GM21619 (cell line): ENCODE results near the gene OSBPL2.
A peak's percentile ranks its signal among the peaks of the same experiment; 100 is the strongest.

Experiments used
- ATAC-seq: cut with Tn5 transposase; IDR thresholded peaks from one replicate; pipeline ENCODE4 v1.9.1; 2021; ENCODE audit not compliant: unreplicated experiment

Gene OSBPL2

DNA sequence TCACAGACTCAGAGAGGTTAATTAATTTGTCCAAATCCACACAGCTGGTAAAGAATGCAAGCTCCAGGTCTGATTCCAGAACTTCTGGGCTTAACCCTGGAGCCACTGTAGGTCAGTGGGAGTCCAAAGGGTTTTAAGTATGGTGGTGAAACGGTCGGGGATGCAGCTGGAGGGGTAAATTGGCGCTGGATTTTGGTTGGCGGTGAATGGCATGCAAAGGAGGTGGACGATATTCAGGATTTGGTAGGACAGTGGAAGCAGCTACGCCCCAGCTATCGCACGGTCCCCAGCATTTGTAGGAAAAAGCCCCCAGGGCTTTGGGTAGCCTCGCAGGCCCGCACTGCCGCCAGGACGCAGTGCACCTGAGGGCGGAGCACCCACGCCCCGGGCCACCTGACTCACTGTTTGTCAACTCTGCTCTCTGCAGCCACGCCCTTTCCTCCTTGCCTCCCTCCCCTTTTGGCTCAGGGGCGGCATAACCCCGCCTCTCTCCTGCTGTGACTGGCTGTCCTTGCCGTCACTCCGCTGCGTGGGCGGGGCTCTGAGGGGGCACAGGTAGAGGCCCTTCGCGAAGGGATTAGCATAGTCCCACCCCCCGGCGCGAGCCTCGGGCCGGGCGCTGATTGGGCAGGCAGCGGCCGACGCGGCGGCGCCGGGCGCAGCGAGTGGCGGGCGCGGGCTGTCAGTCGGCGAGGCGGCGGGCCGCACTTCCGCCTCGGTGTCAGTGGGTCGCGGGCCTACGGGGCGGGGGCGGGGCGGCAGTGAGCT, at the start of gene OSBPL2:
Gene OSBPL2, plus strand, starts transcription at position 721 of the 768 bp plus-strand sequence. CDS start 17,664 bp downstream, outside the sequence.
- ATAC-seq, result peak; percentile 97

DNA sequence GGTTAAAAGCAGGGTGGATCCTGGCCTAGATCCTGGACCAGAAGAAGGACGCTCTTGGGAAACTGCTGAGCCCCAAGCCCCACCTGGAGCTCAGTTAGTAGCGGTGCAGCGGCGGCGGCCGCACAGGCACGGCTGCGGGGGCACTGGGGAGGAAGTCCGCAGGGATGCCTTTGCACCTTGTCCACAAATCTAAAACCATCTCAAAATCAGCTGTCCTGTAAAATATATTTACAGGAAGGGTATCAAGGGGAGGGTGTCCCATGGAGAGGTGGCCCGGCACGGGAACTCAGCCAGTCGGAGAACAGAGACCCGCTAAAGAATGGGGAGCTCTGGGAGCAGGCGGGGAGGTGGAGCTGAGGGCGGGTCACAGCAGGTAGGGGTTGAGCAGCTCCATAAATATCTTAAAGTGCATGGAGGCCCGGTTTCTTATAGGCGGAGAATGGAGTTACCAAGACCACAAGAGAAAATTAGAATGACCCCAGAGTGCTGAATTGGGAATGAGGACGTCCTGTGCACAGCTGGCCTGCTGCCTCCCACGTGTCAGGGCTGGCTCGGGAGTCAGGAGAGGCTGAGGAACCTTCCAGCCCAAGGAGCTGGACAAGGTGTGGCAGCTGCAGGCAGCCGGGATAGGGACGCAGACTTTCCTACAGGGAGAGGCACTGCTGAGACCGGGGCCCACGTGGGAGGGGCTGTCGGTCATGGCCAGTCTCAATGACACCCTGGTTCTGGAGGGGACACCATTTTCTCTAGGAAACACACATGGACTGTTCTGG, 47.5 kb upstream of the OSBPL2 start:
- ATAC-seq, result no peak

DNA sequence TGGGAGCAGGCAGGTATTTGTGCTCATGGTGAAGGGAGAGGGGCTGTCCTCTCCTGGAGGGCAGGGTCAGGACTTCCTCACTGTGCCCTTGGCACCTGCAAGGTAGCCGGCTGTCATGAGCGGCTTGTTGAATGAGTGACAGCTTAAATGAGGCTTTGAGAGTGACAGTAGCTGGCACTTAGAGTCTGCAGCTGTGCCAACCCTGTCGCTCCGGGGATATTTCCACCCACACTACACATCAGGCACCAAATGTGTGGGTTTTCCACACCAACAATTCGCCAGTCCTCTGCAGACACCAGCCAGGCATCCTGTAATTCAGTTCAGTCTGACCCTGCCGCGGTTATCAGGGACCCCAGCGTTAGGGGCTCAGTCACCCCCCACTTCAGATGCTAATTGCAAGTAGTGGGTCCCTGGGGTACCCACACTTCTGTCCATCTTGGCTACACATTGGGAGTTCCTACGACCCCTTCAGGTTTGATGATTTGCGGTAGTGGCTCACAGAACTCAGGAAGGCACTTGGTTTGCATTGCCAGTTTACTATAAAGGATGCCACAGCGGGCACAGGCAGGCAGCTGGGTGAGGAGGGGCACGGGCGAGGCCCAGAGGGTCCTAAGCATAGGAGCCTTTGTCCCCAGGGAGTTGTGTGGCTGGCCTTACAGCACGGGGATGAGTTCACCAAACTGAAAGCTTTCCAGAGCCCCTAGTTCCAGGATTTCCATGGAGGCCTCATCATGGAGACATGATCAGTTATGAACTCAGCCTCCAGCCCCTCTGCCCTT, 46.4 kb upstream of the OSBPL2 start:
- no peak for ATAC-seq

DNA sequence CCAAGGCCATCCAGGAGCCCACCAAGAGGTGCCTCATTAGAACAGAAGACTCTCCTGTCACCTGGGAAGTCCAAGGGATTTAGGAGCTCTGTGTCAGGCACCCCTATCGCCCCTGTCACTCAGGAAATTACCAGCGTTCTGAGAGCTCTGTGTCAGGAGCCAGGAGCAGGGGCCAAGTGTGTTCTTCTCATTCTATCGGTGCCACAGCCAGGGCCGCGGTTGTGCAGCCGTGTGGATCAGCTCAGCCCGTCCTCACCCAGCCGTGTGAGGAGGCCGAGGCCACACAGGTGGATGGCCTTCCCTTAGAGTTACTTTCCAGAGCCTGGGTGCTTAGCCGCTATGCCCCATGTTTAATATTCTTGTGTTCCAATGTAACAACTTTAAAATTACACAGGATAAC, 45.7 kb upstream of the OSBPL2 start:
- no peak for ATAC-seq

DNA sequence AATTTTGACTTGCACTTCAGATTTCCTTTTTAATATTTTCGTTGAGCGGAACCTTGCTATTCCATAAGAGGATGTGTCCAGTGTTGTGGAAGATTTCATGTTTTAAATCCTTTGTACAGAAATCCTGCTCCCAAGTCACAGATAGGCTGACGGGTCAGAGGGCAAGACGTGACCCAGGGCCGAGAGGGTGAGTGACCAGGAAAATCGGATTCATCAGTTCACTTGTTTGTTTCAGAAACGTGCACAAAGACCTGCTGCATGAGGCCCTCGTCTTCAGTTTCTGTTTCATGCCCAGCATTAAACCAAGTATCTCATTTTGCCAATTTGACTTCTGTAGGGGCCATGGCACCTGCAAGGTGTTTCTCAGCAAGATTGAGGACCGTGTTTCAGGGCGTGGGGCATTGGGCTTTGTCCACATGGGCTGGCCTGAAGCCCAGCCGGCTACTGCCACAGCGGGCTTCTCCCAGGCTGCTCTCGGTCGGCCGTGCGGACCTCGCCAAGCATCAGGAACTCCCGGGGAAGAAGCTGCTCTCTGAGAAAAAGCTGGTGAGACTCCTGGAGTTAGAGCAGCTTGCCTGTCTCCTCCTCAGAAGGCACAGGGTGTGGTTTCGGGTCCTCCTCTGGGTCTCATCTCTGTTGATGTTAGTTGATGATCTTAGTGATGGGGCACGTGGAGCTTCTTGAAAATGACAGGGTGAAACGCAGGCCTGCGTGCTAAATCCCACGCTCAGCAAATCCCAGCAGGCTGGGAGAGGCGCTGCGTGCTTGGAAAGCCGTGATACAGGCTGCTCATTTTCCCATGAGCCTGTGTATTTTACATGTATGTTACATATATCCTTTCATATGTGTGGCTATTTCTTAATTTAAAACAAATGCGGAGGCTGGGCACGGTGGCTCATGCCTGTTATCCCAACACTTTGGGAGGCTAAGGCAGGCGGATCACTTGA, 45.0 kb upstream of the OSBPL2 start:
- no peak for ATAC-seq

DNA sequence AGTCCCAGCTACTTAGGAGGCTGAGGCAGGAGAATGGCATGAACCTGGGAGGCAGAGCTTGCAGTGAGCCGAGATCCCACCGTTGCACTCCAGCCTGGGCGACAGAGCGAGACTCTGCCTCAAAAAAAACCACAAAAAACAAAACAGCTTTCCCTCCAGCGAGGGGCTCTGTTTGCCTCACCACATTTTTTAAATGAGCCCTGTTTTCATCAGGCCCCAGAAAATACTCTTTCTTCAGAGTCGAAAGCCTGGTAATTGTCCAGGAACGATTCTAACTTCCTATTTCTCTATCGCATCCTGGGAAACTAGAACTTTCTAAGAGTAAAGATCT, 43.3 kb upstream of the OSBPL2 start:
- ATAC-seq, result no peak

DNA sequence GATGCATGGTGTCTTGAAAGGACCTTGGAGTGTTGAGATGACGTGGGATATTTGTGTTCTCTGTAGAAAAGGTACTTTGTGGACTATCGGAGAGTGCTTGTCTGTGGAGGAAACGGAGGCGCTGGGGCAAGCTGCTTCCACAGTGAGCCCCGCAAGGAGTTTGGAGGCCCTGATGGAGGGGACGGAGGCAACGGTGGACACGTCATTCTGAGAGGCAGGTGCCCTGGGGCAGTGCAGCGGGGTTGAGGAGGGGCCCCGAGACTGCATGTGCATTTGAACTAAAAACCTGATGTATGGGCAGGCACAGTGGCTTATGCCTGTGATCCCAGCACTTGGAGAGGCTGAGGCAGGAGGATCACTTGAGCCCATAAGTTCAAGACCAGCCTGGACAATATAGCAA, 42.6 kb upstream of the OSBPL2 start:
- ATAC-seq, result no peak

DNA sequence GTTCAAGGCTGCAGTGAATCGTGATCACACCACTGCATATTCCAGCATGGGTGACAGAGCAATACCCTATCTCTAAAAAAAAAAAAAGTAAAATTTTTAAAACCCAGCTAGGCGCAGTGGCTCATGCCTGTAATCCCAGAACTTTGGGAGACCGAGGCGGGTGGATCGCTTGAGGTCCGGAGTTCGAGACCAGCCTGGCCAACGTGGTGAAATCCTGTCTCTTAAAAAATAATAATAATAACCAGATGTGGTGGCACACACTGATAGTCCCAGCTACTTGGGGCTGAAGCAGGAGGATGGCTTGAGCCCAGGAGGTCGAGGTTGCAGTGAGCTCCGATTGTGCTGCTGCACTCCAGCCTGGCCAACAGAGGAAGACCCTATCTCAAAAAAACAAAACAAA, 42.0 kb upstream of the OSBPL2 start:
- ATAC-seq, result no peak

DNA sequence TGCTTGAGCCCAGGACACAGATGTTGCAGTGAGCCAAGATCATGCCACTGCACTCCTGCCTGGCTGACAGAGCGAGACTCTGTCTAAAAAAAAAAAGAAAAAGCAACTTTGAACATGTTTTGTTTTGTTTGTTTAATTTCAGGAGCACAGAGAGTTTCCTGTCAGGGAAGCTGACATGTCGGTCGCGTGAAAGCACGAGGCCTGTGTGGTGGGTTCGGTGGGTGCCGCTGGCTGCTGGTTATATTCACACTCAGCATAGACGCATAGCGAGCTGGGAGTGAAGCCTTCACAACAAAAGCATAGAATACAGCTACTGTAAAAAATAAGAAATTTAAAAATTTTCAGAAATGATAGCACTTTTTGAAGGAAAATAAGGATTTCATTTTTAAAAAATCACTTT, 41.0 kb upstream of the OSBPL2 start:
- ATAC-seq, result no peak

DNA sequence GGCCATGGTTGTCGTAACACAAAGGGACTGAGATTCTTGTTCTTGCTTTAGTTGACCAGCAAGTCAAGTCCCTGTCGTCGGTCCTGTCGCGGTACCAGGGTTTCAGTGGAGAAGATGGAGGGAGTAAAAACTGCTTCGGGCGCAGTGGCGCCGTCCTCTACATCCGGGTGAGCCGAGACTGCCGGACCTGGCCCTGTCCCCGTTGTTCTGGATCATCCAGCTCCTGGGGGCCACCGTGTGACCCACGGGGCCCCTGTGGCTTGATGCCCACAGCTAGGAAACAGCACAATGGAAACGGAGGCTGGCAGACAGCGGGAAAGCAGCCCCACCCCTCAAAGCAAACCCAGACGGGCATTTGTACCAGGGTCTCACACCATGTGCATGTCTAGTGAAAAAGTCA, 40.5 kb upstream of the OSBPL2 start:
- no peak for ATAC-seq

DNA sequence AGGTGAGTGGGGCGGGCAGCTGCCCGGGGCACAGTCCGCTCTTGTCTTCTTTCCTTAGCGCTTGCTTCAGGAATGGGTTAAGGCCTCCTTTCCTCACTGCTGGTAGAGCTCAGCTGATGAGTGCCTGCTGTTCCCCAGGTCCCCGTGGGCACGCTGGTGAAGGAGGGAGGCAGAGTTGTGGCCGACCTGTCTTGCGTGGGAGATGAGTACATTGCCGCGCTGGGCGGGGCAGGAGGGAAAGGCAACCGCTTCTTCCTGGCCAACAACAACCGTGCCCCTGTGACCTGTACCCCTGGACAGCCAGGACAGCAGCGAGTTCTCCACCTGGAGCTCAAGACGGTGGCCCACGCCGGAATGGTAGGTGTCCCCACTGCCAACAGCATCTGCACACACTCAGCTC, 39.8 kb upstream of the OSBPL2 start:
- no peak for ATAC-seq

DNA sequence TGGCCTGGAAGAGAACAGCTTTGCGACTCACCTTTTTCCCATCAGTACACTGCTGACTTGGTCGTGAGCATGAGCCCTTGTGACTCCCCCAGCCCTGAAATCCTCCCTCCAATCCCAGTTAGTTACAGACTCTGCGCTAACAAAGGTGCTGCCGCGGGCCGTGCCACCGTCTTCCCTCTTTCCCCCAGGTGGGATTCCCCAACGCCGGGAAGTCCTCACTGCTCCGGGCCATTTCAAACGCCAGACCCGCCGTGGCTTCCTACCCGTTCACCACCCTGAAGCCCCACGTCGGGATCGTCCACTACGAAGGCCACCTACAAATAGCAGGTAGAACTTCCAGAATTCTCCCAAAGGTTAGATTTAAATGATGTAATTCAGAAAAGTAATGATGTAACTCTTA, 39.4 kb upstream of the OSBPL2 start:
- ATAC-seq, result no peak

DNA sequence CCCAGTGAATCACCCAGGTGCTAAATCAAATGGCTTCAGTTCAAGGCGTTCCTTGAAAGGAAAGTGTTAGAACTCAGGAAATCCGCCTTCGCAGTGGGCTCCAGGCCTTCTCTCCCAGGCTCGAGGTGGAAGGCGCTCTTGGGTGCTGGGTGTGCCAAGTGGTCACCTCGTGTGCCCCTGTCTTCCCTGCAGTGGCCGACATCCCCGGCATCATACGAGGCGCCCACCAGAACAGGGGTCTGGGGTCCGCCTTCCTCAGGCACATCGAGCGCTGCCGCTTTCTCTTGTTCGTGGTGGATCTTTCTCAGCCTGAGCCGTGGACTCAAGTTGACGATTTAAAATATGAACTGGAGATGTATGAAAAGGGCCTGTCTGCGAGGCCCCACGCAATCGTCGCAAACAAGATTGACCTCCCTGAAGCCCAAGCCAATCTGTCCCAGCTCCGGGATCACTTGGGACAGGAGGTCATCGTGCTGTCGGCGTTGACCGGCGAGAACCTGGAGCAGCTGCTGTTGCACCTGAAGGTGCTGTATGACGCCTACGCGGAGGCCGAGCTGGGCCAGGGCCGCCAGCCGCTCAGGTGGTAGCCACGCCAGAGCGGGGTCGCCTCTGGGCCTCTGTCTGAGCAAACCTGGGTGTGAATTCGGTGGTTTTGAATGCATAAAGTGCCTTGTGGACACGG, 37.7 kb upstream of the OSBPL2 start:
- no peak for ATAC-seq

DNA sequence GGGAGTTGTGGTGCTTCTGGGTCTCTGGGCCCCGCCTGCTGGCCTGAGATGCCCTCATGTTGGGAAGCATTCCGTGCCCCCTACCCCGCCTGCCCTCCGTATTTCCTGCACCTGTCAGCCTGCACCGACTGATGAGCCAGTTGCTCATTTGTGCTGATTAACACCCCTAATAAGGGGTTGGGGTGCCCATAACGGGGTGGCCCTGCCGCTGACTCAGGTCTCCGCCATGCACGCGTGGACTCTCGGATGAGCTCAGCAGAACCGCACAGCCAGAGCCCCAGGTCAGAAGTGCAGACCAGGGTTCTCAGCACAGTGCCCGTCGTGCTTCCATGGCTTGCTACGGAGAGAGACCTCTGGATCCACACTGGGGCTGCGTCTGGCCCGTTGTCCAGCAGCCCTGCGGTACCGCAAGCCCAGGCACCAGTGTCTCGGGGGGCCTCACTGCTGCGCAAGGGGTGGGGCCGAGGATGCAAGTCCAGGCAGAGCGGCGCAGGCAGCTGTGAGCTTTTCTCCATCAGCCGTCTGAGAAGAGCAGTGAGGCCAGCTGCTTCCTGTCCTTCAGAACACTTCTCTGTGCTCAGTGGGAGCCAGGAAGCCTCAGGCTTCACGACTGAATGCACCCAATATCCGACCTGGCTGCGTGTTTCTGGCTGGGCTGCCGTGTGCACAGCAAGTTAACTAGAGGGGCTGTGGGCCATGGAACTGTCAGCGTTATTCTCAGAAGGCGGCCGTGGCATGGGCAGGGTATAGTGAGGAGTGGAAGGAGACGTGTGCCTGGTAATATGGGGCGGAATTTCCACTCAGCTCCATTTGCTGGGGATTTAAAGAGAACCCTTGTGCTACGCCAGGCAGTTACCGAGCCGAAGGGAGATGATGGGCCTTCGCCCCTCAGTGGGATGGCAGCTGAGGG, 36.9 kb upstream of the OSBPL2 start:
- peak; percentile 83 for ATAC-seq

DNA sequence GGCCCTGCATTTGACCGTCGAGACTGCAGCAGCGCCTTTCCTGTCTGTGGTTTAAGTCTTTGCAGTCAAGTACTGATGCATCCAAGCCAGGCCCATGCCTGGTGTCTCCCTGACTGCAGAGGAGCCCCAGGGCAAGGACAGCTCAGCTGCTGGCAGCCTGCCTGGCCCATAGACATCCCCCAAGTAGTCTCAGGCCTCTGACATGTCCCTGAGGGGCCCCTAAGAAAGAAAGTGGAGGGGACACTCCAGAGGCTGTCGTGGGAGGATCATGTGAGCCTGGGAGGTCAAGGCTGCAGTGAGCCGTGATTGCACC, 36.3 kb upstream of the OSBPL2 start:
- ATAC-seq, result no peak

DNA sequence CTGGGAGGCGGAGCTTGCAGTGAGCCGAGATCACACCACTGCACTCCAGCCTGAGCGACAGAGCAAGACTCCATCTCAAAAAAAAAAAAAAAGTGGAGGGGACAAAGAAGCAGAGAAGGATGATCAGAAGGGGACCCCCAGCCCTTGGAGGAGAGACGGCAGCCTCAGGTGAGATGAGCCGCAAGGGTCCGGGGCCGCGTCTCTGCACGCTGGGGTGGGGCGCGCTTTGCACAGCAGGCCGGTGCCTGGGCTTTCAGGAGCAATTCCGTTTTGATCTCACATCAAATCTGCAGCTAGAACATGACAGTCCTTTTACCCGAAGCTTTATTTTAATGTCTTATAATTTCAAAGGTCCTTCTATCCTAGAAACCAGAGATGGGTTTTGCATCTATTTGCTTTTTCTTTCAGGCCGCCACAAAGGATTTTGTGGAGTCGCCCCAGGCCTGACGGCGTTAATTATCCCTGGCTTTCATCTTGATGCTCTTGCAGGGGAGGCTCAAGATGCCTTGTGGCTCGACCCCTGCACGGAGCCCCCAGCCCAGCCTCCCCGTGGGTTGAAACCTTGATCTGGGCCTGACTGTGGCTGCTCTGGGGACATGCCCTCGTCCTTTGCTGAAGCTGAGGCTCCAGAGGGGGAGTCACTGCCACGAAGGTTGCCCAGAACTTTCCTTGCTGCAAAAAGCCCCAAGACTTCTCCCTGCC, 35.5 kb upstream of the OSBPL2 start:
- ATAC-seq, result no peak

DNA sequence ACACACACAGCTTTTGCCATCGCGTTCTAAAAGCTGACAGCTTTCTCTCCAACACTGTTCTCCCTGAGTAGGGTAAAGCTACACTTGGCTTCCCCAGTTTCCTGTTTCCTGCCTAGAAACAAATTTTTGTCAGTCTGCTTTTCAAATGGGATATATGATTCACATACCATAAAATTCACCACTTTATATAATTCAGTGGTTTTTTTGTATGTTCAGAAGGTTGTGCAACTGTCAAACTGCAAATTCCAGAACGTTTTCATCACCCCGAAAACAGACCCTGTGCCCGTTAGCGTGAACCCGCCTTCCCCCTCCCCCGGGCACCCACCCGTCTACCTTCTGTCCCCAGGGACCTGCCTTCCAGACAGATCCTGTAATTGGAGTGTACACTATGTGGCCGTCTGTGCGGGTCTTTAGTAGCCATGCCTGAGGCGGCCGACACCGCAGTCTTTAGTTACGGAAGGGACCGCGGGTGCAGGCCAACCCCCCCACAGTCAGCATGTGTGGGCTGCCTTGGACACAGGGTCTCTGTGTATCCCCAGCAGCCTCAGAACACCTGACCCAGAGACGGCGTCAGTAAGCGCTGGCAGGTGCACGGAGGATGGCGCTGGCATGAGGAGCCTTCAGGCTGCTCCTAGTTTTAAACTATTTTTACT, 34.8 kb upstream of the OSBPL2 start:
- no peak for ATAC-seq
